Globus pallidus (tissue), 1 donor: ENCODE data around the gene ING2.

Experiments used
- DNase-seq: peaks from one replicate; pipeline ENCODE4 v3.0.0-alpha.2; 2015; ENCODE audit warnings: low spot score

ING2 gene

GRCh38 chr4:183499801-183500200 lies 5.1 kb upstream of the ING2 start:
- DNase-seq, result no peak

- DNase-seq, result no peak
Observed at GRCh38 chr4:183503497-183504063, 1.3 kb upstream of the ING2 start.

DNA sequence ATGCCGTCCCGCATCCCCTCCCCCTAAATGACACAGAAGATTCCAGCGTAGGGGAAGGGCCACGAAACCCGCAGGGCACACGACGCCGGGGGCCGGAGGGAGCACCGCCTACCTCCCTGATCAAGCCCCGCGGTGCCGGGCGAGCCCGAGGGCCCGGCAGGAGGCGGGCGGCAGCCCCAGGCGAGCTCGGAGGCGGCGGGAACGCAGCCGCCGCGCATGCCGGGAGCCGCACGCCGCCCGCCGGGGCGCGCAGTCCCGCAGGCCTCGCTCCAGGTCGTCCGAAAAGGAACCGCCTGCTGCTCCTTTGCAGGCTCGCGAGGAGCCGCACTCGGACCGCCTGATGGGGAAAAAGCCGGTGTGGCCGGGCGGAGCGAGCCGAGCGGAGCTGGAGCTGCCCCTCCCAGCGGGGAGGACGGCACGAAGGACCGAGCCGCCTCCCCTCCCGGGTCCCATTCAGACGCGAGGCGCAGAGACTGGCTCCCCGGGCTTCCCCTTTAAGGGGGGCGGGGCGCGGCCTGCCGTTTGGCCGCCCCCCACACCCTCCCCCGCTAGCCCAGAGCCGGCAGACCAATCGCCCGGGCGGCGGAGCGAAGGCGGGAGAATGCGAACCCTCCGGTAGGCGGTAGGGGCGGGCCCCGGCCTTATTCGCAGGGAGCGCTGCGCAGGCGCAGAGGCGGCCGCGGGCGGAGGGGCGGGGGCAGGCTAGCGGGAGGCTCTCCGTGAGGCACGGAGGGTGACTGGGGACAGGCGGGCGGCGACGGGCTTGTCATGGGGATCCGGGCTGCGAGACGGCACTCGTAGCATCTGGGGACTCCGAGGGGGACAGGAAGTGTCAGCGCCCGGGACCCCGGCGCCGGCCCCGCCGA lies 561 bp upstream of the ING2 start:
- DNase-seq, result peak; percentile 99

DNA sequence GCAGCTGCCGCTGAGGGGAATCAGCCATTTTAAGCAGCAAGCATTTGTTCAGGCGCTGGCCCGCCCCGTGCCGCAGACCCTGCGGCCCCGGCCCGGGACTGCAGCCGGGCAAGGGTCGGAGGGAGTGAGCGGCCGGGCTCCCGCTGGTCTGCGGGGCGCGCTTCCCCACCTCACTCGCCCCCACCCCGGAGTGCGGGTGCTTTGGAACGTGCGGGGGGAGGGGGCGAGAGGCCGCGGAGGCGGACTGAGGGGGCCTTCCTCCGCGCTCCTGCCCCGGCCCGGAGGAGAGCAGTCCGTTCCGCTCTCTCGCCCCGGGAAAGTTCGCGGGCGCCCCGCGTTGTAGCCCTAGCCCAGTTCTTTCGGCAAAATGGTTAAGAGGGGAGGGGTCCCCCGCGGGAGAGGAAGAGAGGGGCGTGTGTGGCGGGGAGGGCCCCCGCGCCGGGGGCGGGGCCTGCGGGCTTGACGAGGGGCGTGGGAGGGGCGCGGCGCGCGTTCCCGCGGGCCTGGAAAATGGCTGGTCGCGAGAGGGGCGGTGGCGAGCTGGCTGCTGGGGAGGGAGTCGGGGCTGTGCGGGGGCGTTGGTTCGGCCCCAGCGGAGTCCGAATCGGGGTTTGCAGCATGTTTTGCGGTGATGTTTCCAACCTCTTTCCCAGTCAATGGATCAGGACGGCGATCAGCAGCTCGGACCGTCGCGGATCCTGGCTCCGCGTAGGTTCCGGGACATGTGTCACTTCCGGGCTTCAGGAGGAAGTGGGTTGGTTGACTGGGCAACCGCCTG lies 942 bp downstream of the ING2 start:
- DNase-seq, result peak; percentile 91

GRCh38 chr4:183506389-183506735 lies 1.5 kb downstream of the ING2 start:
- no peak for DNase-seq

DNA sequence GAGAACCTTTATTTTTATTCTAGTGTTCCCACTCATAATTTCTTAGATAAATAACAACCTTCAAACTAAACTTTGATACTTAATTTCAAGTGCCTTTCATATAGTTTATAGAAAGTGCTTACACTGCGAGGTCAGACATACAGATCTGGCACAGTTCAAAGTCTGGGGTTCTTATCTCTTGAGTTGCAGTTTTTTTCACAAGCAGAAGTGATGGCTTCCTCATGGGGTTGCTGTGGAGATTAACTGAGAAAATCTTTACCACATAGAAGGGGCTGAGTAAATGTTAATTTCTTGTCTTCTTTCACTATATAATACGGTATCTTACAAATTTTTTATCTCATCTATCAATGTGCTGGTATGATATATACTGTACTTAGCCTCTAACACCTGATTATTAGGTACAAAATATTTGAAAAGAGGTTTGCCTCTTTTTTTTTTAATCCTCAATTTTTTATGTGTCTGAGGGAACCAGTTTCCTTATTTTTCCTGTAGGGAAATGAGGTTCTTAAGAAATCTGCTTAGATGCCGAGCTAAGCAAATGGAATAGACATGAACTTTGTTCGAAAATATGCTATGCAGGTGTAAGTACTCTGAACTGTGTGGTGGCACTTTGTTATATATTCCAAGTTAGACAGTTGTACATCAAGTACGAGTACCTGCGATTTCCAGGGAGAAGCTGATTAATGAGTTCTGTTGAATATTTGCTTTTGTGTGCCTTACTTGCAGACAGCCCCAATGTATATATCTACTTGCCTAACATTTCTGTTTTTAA lies 3.3 kb downstream of the ING2 start:
- DNase-seq, result no peak

- no peak for DNase-seq
Observed at GRCh38 chr4:183508697-183509335, 4.0 kb downstream of the ING2 start.

DNA sequence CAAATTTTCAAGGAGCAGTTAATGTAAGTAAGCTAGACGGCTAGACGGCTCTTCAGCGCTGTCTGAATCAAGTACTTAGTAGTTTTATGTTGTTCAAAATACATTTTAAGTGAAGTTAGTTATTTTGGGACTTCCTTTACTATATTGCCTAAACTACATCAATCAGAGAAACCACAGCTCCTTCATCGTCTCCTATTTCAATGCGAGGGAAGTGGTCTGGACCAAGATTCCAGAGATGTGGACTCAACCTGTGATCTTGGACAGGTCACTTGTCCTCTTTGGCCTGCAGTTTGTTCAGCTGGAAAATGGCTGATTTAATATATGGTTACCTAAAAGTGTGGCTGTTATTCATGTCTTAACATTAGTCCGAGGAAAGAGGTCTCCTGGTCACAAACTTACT lies 10.6 kb downstream of the ING2 start:
- no peak for DNase-seq

GRCh38 chr4:183517194-183517593 lies 12.3 kb downstream of the ING2 start:
- DNase-seq, result no peak

DNA sequence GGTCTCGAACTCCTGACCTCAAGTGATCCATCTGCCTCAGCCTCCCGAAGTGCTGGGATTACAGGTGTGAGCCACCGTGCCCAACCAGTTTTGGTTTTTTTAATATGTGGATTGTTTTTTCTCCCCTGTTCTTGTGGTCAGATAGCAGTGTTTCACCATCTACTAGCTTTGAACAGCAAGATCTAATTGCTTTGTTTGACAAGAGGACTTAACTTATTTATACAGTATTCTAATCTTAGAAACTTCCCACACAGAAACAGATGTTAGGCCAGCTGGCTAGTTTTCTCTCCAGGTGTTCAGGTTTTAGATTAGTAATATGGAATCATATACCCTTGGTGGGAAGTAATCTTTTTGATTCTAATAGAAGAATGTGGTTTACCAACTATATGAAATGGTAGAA lies 12.9 kb downstream of the ING2 start:
- no peak for DNase-seq

DNA sequence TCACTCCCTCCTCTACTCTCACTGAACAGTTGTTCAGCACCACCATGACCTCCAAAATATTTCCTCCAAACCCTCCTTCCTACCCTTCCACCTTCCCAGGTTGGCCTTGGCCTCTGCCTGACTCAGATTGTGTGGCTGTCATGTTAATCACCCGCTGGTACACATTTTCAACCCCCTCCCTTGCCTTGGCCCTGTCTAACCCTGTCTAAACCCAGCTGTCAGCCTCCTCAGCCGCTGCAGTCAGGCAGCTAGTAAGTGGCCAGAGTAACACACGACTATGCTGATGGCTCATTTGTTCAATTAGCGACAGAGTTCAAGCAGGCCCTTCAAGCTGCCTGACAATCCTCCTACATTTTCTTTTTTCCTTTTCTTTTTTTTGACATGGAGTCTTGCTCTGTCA lies 18.0 kb downstream of the ING2 start:
- DNase-seq, result no peak

GRCh38 chr4:183527326-183527725 lies 22.5 kb downstream of the ING2 start:
- DNase-seq, result no peak

GRCh38 chr4:183532821-183533220 lies 28.0 kb downstream of the ING2 start:
- DNase-seq, result no peak

- DNase-seq, result no peak
Observed at GRCh38 chr4:183533698-183534097, 28.8 kb downstream of the ING2 start.

DNA sequence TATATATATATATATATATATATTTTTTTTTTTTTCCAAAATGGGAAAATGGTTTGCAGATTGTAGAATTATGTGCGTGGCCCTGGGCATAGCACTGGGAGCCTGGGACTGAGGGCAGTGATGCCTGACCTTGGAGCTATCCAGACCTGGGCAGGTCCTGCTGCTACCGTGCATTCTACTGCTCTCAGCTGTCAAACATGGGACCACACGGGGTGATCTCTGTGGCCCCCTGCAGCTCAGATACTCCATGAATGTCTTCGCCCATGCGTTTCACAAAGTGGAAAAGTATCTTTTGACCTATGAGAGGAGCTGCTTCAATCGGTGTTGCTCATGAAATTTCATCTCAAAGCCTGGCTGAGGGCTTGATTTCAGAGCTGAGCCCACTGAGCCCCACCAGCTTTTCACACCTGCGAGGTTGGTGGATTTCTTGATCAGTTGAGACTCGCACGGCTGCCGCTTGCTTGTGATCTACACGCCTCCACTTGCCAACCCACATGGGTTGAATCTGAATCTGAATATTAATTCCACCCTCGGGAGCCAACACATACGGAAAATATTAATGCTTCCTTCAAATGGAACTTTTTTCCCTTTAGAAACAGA lies 35.7 kb downstream of the ING2 start:
- no peak for DNase-seq

DNA sequence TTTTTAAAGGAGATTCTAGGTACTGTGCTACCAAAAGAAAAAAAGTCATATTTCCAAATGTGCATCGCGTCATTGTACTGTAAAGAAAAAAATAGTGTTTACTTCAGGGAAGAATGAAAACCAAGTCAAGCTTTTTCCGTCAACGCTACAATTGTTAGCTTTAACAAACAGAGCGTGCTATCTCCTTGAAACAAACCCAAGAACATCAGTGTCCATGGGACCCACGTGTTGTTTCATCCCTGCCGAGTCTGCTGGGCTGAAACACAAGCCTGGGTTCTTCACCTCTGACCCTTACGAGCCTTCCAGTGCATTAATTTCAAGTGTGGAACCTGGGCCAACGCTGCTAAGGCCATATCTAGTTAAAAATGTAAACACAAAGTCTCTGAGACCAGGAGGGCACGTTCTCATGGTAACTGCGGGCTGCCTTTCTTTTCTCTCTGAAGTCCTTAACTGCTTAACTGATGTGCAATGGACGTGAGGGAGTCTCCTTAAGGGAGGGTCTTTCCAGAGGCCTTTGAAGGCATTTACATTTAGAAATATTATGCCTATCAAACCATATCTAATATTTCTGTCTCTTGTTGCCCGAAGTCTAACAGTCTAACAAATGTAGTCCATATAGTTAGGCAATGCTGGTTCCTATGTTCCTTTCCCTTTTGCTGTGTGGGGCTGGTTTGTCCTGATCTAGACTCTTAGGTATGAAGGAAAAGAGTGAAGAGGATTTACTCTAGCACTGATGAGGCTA lies 36.3 kb downstream of the ING2 start:
- DNase-seq, result no peak

DNA sequence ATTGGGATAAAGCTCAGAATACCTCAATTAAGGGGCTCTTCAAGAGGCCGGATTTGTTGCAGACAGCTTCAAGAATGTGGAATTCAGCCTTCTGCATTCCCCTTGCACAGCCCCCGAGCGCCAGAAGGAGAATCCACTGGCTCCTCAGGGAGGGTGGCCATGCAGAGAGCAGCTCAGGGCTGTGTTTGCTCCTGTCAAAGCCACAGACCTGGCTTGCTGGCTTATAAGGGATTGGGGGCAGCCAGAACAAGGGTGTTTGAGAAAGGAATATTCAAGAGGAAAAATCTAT lies 36.8 kb downstream of the ING2 start:
- no peak for DNase-seq

- no peak for DNase-seq
Observed at GRCh38 chr4:183543435-183543834, 38.6 kb downstream of the ING2 start.

- no peak for DNase-seq
Observed at GRCh38 chr4:183544109-183544508, 39.3 kb downstream of the ING2 start.

GRCh38 chr4:183546376-183546775 lies 41.5 kb downstream of the ING2 start:
- no peak for DNase-seq

GRCh38 chr4:183548306-183548705 lies 43.4 kb downstream of the ING2 start:
- DNase-seq, result no peak
